Measurements from ENCODE around the gene MFN2.
A peak's percentile ranks its signal among the peaks of the same experiment; 100 is the strongest.
"Not testable (repeated sequence)": the region's sequence is repeated elsewhere in the genome, so short reads cannot be mapped to it uniquely, and the experiment has no call there.

Gene MFN2

GRCh38 chr1:12028248-12028647, 48.0 kb downstream of the MFN2 start:
- DNase-seq = no peak

GRCh38 chr1:12028957-12029511, 48.8 kb downstream of the MFN2 start:
- DNase-seq = no peak

- DNase-seq = no peak
Observed at GRCh38 chr1:12029720-12030339, 49.6 kb downstream of the MFN2 start.

GRCh38 chr1:12031039-12031980, 51.1 kb downstream of the MFN2 start:
- peak; percentile 53 to 72 (median 58) for DNase-seq

GRCh38 chr1:12032161-12032621, 51.9 kb downstream of the MFN2 start:
- DNase-seq = peak in 1 of 4 experiments; percentile 42

GRCh38 chr1:12033441-12033840, 53.2 kb downstream of the MFN2 start:
- DNase-seq = peak in 3 of 4 experiments; percentile 46 to 64 (median 63)

- no peak for DNase-seq
Observed at GRCh38 chr1:12034381-12034801, 54.1 kb downstream of the MFN2 start.

- peak in 3 of 4 experiments; percentile 41 to 46 (median 43) for DNase-seq
Observed at GRCh38 chr1:12035312-12035711, 55.1 kb downstream of the MFN2 start.

- no peak for DNase-seq
Observed at GRCh38 chr1:12037486-12038355, 57.5 kb downstream of the MFN2 start.

GRCh38 chr1:12038356-12039163, 58.3 kb downstream of the MFN2 start:
- DNase-seq = peak in 2 of 4 experiments; percentile 16 to 36

- DNase-seq = peak; percentile 65 to 84 (median 80)
Observed at GRCh38 chr1:12039164-12039525, 58.9 kb downstream of the MFN2 start.

- DNase-seq = peak in 2 of 4 experiments; percentile 30 to 55
Observed at GRCh38 chr1:12039824-12040456, 59.7 kb downstream of the MFN2 start.

- no peak for DNase-seq
Observed at GRCh38 chr1:12040457-12041051, 60.3 kb downstream of the MFN2 start.

- not testable (repeated sequence) for DNase-seq
Observed at GRCh38 chr1:12044187-12044877, 64.1 kb downstream of the MFN2 start.

GRCh38 chr1:12046749-12047119, 66.5 kb downstream of the MFN2 start:
- no peak for DNase-seq

GRCh38 chr1:12047120-12047876, 67.1 kb downstream of the MFN2 start:
- DNase-seq = no peak

GRCh38 chr1:12048372-12048771, 68.1 kb downstream of the MFN2 start:
- DNase-seq = no peak

GRCh38 chr1:12049616-12050015, 69.4 kb downstream of the MFN2 start:
- peak in 3 of 4 experiments; percentile 33 to 49 (median 43) for DNase-seq

GRCh38 chr1:12051361-12051760, 71.1 kb downstream of the MFN2 start:
- no peak for DNase-seq

Data from suppressor macrophage (primary cell).